GM21447 (cell line): ENCODE measurements around the gene RABGGTA.
A peak's percentile ranks its signal among the peaks of the same experiment; 100 is the strongest.

Experiments
- ATAC-seq: cut with Tn5 transposase; IDR thresholded peaks from one replicate; pipeline ENCODE4 v1.9.1; 2021; ENCODE audit not compliant: unreplicated experiment

Gene RABGGTA, protein sequence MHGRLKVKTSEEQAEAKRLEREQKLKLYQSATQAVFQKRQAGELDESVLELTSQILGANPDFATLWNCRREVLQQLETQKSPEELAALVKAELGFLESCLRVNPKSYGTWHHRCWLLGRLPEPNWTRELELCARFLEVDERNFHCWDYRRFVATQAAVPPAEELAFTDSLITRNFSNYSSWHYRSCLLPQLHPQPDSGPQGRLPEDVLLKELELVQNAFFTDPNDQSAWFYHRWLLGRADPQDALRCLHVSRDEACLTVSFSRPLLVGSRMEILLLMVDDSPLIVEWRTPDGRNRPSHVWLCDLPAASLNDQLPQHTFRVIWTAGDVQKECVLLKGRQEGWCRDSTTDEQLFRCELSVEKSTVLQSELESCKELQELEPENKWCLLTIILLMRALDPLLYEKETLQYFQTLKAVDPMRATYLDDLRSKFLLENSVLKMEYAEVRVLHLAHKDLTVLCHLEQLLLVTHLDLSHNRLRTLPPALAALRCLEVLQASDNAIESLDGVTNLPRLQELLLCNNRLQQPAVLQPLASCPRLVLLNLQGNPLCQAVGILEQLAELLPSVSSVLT

DNA sequence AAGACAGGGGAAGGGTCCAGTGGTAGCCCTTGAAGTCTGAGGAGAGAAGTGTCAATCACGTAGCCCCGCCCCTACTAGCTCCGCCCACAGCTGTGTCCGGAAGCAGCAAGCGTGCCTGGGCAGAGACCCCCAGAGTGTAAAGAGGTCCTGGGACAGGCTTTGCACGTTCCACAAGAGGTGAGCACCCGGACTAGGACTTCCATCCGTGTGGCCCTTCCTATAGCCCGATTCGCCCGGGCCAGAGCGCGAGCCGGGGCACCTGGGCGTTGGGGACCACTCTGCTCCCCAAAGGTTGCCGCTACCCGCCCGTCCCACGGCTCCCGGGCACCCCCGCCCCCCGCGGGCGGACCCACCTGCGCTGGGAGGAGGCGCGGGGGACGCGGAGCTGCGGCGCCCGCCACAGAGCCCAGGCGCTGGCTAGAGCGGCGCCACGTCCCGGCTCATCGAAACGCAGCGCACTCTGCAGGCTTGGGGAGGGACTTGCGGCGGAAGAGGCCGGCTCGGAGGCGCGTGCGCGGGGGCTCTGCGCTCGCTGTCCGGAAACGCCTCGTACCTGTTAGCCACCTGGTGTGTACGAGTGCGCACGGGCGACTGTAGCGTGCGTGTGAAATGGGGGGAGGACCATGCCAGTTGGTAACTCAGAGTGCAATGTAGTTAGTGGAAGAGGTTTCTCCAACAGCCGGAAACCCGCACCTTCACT lies at the start of gene RABGGTA:
Gene RABGGTA, minus strand, starts transcription at position 464 of the 700 bp plus-strand sequence. CDS start 482 bp downstream, outside the sequence.
- peak; percentile 76 for ATAC-seq

DNA sequence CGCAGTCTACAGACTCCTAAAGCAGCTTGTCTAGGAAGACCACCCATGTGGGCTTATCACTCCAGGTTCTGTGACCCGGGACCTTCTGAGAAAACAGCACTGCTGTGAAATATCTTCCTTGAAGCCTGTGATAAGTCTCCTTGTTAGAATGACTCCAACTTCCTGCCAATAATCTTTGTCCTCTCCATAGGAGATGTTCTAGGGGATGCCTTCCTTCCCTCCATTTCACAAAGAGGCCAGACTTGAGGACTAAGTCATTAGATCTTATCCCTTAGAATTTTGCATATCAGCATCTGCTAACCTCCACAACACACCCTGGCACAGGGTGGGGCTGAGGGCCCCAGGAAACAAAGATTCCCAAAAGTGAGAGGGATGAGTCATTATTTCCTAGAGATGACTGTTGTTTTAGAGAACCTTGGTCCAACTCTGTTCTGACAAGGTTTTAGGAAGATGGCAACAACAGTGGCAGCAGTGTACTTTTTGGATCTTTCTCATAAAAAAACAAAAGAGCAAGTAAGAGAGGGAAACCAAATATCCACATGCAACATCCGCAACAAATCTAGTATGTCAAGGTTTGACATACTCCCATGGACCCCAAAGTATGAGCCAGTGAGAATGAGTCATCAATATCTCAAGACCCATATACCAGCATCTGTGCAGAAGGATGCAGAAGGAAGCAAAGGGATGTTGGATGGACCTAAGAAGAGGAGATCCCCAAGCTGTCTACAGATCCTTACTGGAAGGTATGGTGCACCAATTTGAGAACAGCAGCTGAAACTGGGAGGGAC lies 45.9 kb upstream of the RABGGTA start:
- ATAC-seq, result no peak

DNA sequence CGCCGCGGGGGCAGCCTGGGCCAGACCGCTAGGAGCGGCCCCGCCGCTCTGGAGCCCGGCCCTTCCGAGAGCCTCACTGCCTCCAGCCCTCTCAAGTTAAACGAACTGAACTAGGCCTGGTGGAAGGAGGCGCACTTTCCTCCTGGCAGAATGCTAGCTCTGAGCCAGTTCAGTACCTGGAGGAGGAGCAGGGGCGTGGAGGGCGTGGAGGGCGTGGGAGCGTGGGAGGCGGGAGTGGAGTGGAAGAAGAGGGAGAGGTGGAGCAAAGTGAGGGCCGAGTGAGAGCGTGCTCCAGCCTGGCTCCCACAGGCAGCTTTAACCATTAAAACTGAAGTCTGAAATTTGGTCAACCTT lies 45.2 kb upstream of the RABGGTA start:
- ATAC-seq, result no peak

DNA sequence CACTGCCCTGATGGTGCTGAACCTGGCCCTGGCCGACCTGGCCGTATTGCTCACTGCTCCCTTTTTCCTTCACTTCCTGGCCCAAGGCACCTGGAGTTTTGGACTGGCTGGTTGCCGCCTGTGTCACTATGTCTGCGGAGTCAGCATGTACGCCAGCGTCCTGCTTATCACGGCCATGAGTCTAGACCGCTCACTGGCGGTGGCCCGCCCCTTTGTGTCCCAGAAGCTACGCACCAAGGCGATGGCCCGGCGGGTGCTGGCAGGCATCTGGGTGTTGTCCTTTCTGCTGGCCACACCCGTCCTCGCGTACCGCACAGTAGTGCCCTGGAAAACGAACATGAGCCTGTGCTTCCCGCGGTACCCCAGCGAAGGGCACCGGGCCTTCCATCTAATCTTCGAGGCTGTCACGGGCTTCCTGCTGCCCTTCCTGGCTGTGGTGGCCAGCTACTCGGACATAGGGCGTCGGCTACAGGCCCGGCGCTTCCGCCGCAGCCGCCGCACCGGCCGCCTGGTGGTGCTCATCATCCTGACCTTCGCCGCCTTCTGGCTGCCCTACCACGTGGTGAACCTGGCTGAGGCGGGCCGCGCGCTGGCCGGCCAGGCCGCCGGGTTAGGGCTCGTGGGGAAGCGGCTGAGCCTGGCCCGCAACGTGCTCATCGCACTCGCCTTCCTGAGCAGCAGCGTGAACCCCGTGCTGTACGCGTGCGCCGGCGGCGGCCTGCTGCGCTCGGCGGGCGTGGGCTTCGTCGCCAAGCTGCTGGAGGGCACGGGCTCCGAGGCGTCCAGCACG lies 44.6 kb upstream of the RABGGTA start:
- no peak for ATAC-seq

DNA sequence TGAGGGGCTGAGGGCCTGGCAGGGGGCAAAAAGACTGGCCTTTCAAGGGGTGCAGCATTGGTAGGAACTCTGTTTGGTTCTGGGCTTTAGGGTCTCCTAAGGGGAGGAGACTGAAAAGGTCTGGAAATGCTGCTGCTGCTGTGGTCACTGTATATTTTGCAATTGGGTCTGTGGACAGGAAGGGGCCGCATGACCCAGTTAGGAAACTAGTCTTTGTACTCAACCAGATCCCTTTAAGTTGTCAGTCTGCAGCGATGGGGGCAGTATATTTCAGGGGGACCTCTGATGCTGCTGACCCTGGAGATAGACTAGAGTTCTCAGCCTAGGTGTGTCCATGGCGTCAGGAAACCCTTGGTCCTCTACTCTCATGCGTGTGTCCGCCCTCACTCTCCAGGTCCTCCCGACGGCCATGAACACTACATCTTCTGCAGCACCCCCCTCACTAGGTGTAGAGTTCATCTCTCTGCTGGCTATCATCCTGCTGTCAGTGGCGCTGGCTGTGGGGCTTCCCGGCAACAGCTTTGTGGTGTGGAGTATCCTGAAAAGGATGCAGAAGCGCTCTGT lies 43.9 kb upstream of the RABGGTA start:
- ATAC-seq, result no peak

DNA sequence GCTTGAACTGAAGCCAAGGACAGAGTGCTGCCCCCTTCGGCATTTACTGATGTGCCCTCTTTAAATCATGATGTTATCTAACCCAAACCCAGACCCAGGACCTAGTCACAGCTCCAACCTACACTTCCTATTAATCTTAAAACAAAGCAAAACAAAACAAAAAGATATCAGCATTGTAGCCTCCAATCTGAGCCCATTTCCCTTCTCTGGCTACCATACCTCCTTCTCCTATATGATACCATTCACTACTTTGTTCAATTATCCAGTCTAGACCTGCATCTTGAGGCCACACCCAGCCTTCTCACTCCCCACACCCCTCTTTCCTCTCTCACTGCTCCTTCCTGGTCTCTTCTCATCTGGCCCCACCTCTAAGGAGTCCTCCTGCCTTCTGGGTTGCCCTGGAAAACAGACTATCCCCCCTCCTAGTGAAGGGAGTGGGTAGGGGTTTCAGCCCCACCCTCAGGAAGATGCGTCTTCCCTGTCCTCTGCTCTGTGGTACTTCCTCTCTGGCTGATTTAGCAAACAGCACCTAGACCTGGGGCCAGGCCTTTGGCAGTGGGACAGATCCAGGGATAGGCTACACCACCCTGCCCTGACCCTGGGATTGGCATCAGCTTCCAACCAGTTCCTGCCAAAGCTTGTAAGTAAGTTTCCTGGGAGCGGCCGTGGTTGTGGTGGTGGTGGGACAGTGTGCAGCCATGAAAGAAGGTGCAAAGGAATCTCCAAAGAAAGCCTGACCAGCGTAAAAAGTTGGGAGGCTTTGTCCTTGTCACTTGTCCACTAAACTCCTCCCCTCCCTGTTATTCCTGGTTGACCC lies 43.2 kb upstream of the RABGGTA start:
- ATAC-seq, result no peak

DNA sequence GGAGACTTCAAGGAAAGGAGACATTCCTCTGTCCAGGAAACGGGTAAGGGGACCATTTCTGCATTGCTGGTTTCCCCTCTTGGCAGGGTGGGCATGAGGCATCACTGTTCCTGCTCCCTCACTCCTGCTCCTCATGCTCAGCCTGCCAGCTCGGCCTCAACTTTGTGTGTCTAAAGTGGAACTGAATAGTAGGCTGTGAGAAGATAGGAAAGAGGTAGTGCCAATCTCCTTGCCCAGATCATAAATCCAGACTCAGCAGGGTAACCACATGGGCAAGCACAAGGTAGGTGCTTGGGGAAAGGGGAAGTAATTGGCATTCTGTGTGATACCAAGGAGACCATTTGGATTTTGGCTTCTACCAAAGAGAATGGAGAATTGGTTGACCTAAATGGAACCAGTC lies 42.5 kb upstream of the RABGGTA start:
- ATAC-seq, result no peak

DNA sequence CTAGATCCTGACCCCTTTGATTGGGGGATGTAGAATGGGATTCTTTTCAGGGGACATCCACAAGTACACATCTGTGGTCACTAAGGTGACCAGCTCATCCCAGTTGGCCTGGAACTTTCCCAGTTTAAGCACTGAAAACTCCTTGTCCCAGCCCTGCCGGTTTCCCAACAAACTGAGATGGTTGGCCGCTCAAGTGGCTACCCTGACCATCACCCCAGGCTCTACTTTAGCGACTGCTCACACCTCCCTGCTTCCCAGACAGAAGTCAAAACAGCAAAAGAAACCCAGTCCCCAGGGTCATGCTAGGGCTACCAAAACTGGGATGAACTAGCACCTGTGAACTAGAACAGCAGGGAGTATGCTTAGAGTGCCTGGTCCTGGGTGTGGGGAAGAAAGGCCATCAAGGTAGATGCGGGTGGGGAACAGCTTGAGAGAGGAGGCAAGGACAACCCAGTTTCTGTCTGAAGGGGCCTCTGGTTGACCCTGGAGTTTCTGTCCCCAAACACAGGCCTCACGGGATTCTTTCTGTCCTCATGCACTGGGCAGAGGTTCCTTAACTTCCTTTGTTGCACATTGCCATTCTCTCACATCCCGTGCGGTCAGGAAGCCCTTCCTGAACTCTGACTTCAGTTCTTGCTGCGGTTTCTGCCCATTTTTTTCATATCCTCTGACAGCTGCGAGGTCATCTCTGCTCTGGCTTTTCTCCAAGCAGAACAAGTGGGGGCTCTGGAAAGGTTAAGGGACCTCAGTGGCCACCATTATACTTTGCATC lies 41.5 kb upstream of the RABGGTA start:
- ATAC-seq, result no peak

DNA sequence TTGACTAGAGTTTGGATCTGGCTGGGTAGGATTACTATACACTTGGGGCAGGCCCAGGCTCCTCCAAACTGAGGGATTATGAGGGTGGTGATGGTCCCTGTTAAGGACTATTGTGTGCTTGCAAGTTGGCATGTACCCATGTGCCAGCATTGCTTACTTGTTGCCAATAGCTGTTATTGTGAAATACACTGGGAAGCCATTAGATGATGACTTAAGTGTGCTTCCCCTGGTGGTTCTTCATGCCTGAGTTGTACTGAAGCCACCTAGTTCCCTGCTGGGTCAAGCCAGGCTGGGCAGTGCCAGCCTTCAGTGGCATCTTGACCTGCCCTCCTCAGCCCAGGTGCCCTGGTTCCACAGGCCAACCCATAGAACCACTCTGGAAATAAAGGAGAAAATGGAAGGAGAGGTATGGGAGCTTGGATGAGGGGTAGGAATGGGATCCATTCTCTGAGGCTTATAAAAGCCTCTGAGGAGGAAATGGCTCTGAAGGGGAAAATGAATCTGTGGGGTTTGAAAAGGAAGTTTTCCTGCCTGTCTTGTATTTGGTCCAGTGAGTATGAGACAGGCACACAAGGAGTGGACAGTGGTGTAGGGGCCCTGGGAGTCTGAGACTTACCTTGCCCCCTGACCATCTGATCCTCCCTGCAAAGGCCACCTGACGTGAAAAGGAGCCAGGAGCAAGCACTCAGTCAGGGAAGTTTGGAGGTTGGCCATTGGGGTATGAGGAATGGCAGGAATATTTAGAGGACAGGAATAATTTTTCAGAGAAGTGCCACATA lies 40.6 kb upstream of the RABGGTA start:
- ATAC-seq, result no peak

DNA sequence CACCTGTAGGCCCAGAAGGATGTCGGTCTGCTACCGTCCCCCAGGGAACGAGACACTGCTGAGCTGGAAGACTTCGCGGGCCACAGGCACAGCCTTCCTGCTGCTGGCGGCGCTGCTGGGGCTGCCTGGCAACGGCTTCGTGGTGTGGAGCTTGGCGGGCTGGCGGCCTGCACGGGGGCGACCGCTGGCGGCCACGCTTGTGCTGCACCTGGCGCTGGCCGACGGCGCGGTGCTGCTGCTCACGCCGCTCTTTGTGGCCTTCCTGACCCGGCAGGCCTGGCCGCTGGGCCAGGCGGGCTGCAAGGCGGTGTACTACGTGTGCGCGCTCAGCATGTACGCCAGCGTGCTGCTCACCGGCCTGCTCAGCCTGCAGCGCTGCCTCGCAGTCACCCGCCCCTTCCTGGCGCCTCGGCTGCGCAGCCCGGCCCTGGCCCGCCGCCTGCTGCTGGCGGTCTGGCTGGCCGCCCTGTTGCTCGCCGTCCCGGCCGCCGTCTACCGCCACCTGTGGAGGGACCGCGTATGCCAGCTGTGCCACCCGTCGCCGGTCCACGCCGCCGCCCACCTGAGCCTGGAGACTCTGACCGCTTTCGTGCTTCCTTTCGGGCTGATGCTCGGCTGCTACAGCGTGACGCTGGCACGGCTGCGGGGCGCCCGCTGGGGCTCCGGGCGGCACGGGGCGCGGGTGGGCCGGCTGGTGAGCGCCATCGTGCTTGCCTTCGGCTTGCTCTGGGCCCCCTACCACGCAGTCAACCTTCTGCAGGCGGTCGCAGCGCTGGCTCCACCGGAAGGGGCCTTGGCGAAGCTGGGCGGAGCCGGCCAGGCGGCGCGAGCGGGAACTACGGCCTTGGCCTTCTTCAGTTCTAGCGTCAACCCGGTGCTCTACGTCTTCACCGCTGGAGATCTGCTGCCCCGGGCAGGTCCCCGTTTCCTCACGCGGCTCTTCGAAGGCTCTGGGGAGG lies 39.5 kb upstream of the RABGGTA start, which contains the start of gene LTB4R:
Gene LTB4R, plus strand, starts transcription at position 857 of the 959 bp plus-strand sequence. CDS start 4,150 bp downstream, outside the sequence.
- ATAC-seq, result peak; percentile 58

DNA sequence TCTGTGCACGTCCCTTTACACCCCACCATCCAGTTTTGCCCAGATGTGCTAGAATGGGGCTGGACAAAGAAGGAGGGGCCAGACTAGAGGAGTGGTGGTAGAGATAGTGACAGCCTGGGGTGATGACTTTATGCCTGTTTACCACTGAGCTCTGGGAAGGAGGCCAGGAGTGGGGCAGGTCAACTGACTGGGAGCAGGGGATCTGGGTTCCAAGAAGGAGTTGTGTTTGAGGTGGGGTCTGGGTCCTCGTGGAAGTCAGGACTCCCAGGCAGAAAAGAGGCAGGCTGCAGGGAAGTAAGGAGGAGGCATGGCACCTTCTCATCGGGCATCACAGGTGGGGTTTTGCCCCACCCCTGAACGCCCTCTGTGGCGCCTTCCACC lies 38.9 kb upstream of the RABGGTA start:
- ATAC-seq, result no peak

DNA sequence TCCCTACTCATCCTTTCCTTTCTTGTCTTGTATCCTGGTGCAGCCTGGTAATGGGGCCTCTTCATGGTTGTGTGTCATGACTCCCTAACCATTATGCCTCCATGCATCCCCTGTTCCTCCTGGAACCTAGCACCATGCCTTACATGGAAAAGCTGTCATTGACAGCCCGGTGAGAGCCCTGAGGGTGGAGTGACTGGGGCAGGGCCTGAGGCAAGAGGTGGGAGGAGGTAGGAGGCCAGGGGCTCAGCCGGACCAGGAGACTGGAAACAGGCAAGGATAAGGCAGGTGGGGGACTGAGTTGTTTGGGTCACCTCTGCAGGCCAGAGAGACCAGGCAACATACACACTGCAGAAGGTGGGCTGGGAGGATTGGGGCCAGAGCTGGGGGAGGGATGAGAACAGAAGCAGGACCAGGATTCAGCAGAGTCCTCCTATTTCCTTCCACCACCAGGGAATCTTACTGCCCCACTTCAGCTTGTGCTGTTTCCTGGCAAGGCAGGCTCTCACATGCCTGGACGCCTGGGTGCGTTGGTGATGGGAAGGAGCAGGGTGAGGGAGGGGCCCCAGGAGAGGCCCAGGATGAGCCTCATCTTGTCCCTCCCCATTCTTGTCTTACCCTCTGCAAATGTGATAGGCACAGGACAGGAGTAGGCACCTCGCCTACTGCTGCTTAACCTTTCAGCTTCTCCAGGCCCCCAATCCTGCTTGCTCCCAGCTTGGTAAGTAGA lies 38.3 kb upstream of the RABGGTA start, which contains the start of gene LTB4R2:
Gene LTB4R2, plus strand, starts transcription at position 603 of the 727 bp plus-strand sequence. CDS start 525 bp downstream, outside the sequence.
- no peak for ATAC-seq

DNA sequence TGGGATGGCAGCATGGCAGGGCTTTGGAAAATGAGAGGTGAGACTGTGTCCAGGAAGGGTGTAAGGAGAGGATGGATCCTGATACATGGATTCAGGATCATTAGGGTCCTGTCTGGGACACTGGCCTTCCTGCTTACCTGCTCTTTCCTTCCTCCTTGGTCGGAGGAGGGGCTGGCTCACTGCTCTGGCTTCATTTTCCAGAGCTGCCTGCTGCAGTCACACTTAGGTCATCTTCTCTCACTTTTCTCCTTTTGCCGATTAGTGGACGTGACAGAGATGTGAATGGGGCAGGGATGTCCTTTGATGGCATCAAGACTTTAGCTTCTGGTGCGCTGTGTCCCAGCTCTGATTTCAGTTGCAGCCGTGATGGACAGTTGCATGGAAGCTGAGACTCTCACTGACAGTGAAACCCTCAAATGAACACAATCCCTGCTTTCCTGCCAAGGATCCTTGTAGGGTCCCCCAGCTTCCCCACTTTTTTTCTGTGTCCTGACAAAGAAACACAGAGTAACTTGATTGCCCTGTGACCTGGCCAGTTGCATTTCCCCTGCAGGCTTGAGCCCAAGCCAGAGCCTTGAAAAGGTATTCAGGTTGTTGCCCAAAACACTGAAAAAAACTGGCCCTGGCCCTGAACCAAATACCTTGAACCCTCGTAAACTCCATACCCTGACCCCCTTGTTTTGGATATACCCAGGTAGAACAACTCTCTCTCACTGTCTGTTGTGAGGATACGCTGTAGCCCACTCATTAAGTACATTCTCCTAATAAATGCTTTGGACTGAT lies 37.1 kb upstream of the RABGGTA start:
- ATAC-seq, result no peak

DNA sequence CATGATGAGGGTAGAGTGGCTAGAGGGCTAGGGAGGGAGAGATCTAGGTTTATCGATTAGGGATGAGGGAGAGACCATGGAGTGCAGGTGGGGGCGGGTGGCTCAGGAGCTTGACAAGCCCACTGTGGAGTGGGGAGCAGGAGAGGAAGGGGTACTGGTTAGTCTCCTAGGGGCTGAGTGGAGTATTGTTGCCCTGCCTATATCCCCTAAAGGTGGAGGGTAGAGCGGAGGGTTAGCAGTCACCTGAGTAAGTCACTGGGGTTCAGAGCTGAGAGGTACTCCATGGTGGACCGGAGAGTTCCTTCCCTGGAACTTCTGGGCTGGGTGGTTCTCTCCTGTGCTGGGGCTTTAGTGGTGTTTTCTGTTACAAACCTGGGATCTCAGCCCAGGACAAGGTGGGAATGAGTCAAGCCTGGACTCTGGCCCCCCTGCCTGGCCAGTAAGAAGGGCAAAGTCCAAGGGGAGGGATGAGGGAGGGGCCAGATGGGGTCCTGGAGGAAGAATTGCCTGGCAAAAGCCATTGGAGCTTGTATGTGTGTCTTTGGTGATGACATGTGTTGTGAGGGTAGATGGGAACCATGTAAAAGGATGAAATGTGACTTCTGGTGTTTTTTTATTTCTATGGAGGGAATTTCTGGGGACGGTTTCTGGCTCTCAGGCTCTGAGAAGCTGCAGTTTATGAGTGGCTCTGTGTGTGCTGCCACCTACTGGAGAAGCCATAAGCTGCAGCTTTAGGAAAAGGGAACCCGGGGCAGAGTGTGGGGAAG lies 36.4 kb upstream of the RABGGTA start, which contains the start of gene CIDEB:
Gene CIDEB, minus strand, starts transcription at position 403 of the 767 bp plus-strand sequence. Its CDS starts 119 bp downstream, at position 284.
- ATAC-seq, result no peak
